Measurements from ENCODE around the gene TPP1. TPM values are rescaled to one million over a fixed set of nuclear protein-coding genes. Genes with fewer than 3 reads are reported as not detected.

The TPP1 gene
- total and polyA plus RNA-seq, 2 experiments from 2014 or later, result 68.4 to 185 TPM

DNA sequence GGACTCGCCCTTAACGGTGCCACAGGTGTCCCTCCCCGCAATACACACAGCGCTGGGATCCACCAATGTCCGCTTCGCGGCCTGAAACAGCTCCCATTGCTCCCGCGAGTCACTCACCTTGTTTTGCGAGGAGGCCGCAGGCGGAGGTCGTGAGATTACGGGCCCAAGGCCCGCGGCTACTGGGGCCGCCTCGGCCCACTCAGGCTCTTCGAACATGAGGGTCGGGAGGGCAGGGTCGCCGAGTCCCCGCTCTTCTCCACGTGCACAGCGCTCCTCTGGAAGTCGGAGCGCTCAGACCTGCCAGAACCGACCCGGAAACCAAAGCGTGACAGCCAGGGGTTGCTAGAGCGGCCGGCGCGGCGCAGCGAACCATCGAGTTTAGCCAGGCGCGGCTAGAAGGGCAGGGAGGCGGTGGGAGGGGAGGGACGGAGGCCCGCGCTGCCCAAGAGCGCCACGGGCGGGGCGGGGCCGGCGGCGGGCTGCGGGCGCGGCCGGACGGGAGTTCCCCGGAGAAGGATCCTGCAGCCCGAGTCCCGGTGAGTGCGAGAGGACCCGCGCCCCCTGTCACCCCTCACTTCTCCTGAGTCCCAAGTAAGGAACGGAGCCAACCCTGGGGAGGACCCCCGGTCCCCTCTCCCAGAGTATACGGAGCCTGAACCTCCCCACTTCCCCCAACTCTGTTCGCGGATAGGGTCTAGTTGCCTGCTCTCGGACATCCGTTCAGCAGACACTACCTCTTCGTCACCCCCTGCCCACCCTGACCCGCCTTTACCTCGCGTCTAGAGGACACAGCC is 15.7 kb downstream of the TPP1 start, which contains the start of the genes ILK and RRP8:
Gene ILK (plus strand): TSS at position 488 of the 794 bp plus-strand sequence. CDS start 498 bp downstream, outside the sequence.
Gene RRP8 (minus strand): TSS at position 330 of the 794 bp plus-strand sequence. CDS start 114 bp downstream, at position 216.
- Histone ChIP-seq H3K9me2 (replicated peaks; ENCODE audit: insufficient read depth) (no peaks in the 10 kb centered on the region), H3K4me1 (ENCODE audit: insufficient read depth) (peaks cover 42% of the 10 kb centered on the region), H3K4me3 (peak within 1 kb of the TSS; percentile 80), H3K9me3 (ENCODE audit: low read depth) (no peaks in the 10 kb centered on the region), H2AFZ (peak within 1 kb of the TSS; percentile 72), H3K27me3 (no peaks in the 10 kb centered on the region), H3K4me2 (peak within 1 kb of the TSS; percentile 96), H4K20me1 (ENCODE audit: insufficient read depth, poor library complexity, severe bottlenecking) (no peaks in the 10 kb centered on the region), H3K36me3 (replicated peaks; ENCODE audit: insufficient read depth, low read depth) (no peaks in the 10 kb centered on the region), H3K27ac (peak within 1 kb of the TSS; percentile 98), H3K79me2 (peaks cover 80% of the 10 kb centered on the region)
- peak; percentile 97 for DNase-seq (ENCODE audit: low spot score)
- TF ChIP-seq, protein P1, sequence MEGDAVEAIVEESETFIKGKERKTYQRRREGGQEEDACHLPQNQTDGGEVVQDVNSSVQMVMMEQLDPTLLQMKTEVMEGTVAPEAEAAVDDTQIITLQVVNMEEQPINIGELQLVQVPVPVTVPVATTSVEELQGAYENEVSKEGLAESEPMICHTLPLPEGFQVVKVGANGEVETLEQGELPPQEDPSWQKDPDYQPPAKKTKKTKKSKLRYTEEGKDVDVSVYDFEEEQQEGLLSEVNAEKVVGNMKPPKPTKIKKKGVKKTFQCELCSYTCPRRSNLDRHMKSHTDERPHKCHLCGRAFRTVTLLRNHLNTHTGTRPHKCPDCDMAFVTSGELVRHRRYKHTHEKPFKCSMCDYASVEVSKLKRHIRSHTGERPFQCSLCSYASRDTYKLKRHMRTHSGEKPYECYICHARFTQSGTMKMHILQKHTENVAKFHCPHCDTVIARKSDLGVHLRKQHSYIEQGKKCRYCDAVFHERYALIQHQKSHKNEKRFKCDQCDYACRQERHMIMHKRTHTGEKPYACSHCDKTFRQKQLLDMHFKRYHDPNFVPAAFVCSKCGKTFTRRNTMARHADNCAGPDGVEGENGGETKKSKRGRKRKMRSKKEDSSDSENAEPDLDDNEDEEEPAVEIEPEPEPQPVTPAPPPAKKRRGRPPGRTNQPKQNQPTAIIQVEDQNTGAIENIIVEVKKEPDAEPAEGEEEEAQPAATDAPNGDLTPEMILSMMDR (IDR thresholded peaks at IDR 0.05; ENCODE audit: poor library complexity), result peak; percentile 12
- TF ChIP-seq EZH2phosphoT487 (IDR thresholded peaks at IDR 0.05; ENCODE audit: low read depth, severe bottlenecking, unreplicated experiment), result no peak
- WGBS (ENCODE audit: low lambda C conversion rate, missing lambda C conversion rate), result under 1% methylated on average over 52 of the region's 72 CpGs

DNA sequence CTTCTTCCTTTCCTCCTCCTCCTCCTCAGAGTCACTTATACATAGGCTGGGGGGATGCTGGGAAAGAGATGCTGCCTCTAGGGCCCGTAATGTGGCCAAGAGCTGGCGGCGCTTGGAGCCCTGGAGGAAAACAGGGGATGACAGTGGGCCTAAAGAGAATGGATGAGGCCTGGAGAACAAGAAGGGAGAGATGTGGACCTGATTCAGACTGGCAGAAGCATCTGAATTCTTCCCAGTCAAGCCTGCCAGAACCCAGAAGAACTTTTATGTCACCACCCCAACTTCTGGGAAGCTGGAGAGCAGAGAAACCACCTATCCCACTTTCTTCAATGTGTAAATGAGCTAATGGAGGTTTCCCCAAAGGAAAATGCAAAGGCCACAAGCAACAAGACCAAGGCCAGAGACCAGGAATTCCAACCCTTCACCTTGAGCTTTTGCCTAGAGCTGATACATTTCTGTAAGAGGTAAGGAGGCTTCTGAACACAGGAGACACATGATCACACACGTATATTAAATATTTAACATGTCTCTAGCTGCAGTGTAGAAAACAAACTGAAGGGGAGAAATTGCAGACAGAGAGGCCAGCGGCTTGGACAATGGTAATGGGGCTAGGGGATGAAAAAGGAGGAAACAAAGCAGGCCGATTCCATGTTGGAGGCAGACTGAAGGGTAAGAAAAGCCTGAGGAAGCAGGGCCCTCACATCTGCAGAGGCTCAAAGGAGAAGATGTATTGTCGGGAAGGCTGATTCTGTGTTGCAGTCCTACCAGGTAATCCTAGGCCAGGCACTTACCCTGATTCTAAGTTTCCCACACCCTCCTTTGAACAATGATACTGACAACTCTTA is 16.9 kb downstream of the TPP1 start:
- Histone ChIP-seq H3K4me2 (peak overlapping the region; percentile 96), H2AFZ (no peak overlapping the region), H4K20me1 (ENCODE audit: insufficient read depth, poor library complexity, severe bottlenecking) (no peaks in the 10 kb centered on the region), H3K27me3 (no peaks in the 10 kb centered on the region), H3K4me1 (ENCODE audit: insufficient read depth) (peaks cover 37% of the 10 kb centered on the region), H3K4me3 (peak overlapping the region; percentile 80), H3K79me2 (peaks cover 68% of the 10 kb centered on the region), H3K36me3 (replicated peaks; ENCODE audit: insufficient read depth, low read depth) (no peaks in the 10 kb centered on the region), H3K27ac (peak overlapping the region; percentile 98), H3K9me3 (ENCODE audit: low read depth) (no peaks in the 10 kb centered on the region), H3K9me2 (replicated peaks; ENCODE audit: insufficient read depth) (no peaks in the 10 kb centered on the region)
- DNase-seq (ENCODE audit: low spot score), result no peak
- WGBS (ENCODE audit: low lambda C conversion rate, missing lambda C conversion rate), result 66% methylated on average over 7 of the region's 7 CpGs
- TF ChIP-seq EZH2phosphoT487 (IDR thresholded peaks at IDR 0.05; ENCODE audit: low read depth, severe bottlenecking, unreplicated experiment) (no peak), EZH2 (IDR thresholded peaks at IDR 0.05; ENCODE audit: borderline replicate concordance) (no peak)
- TF ChIP-seq, protein P1 (IDR thresholded peaks at IDR 0.05; ENCODE audit: poor library complexity), result no peak

DNA sequence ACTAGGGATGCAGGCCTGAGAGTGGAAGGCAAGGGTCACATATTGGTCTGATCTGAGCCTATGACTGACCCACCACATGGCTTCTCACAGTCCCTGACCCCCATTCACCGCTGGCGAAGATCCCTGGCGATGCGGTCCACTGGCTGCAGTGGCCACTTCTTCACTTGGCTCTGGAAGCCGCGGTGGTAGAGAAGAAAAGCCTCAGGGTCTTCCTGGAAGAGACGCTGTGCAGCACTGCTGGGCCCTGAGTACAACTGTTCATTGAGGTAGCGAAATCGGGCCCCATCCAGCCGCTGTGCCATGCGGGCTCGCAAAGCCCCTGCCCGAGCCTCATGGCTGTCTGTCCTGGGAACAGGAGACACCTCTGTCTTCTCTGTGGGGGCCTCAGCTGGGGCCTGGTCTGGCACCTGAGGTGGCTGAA is 18.2 kb downstream of the TPP1 start:
- Histone ChIP-seq H3K9me3 (ENCODE audit: low read depth) (no peaks in the 10 kb centered on the region), H2AFZ (no peak overlapping the region), H3K4me3 (no peak overlapping the region), H4K20me1 (ENCODE audit: insufficient read depth, poor library complexity, severe bottlenecking) (no peaks in the 10 kb centered on the region), H3K79me2 (peaks cover 61% of the 10 kb centered on the region), H3K27me3 (no peaks in the 10 kb centered on the region), H3K36me3 (replicated peaks; ENCODE audit: insufficient read depth, low read depth) (no peaks in the 10 kb centered on the region), H3K27ac (no peak overlapping the region), H3K4me1 (ENCODE audit: insufficient read depth) (peaks cover 28% of the 10 kb centered on the region), H3K4me2 (no peak overlapping the region), H3K9me2 (replicated peaks; ENCODE audit: insufficient read depth) (no peaks in the 10 kb centered on the region)
- TF ChIP-seq, protein P1 (IDR thresholded peaks at IDR 0.05; ENCODE audit: poor library complexity), result no peak
- TF ChIP-seq EZH2 (IDR thresholded peaks at IDR 0.05; ENCODE audit: borderline replicate concordance) (no peak), EZH2phosphoT487 (IDR thresholded peaks at IDR 0.05; ENCODE audit: low read depth, severe bottlenecking, unreplicated experiment) (no peak)
- no peak for DNase-seq (ENCODE audit: low spot score)
- 97% methylated on average over 13 of the region's 13 CpGs for WGBS (ENCODE audit: low lambda C conversion rate, missing lambda C conversion rate)
